DOHH2 (cell line): ENCODE measurements around the gene COL4A2.

Experiments
- EZH2phosphoT487 ChIP-seq: fragments of 200-600 bp; sonication (generic); IDR thresholded peaks from 2 replicates; pipeline ENCODE4 v1.6.1; 2017; ENCODE audit warnings: borderline replicate concordance, mild to moderate bottlenecking, antibody characterized with exemption, low read length, moderate library complexity, mixed read lengths
- TF ChIP-seq, protein P1 (sequence below): fragments of 200-600 bp; sonication (generic); IDR thresholded peaks from one replicate; pipeline ENCODE4 v1.5.1; 2014; ENCODE audit warnings: antibody characterized with exemption, mild to moderate bottlenecking, low read depth, low read length; ENCODE audit not compliant: poor library complexity, severe bottlenecking

DNA sequence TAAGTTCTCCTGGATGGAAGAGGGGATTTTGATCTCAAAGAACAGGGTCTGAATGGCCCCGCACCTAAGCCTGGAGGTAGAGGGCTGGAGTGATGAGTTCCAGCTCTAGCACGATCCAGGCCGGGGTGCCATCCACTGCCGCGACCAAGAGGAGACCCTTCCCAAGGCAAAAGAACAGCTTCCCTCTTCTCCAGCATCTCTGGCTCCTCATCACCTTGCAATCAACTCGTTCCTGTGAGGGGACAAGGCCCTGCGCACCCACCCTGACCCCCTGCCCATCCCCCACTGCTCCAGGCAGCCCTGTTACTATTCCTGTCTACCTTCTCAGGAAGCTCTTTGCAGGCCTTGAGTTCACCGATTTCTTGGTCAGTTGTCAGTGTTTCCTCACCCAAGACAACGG is 17.9 kb upstream of the COL4A2 start:
- TF ChIP-seq, protein P1, sequence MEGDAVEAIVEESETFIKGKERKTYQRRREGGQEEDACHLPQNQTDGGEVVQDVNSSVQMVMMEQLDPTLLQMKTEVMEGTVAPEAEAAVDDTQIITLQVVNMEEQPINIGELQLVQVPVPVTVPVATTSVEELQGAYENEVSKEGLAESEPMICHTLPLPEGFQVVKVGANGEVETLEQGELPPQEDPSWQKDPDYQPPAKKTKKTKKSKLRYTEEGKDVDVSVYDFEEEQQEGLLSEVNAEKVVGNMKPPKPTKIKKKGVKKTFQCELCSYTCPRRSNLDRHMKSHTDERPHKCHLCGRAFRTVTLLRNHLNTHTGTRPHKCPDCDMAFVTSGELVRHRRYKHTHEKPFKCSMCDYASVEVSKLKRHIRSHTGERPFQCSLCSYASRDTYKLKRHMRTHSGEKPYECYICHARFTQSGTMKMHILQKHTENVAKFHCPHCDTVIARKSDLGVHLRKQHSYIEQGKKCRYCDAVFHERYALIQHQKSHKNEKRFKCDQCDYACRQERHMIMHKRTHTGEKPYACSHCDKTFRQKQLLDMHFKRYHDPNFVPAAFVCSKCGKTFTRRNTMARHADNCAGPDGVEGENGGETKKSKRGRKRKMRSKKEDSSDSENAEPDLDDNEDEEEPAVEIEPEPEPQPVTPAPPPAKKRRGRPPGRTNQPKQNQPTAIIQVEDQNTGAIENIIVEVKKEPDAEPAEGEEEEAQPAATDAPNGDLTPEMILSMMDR = no peak
- no peak for TF ChIP-seq EZH2phosphoT487
